KOPT-K1 (cell line): ENCODE results near the gene TMEM53.

ENCODE experiments used
- H3K27ac ChIP-seq: fragments of 200-600 bp; sonication (generic); 2 replicates; pipeline ENCODE4 v1.5.1; 2016; ENCODE audit warnings: antibody characterized with exemption, mild to moderate bottlenecking, low read depth, low read length; ENCODE audit not compliant: poor library complexity, severe bottlenecking
- H3K36me3 ChIP-seq: fragments of 200-600 bp; sonication (generic); 2 replicates; pipeline ENCODE4 v1.5.1; 2017; ENCODE audit warnings: antibody characterized with exemption, mild to moderate bottlenecking, low read length, moderate library complexity; ENCODE audit not compliant: insufficient read depth
- H3K9me3 ChIP-seq: fragments of 200-600 bp; sonication (generic); 2 replicates; pipeline ENCODE4 v1.5.1; 2017; ENCODE audit warnings: antibody characterized with exemption, low read length, mild to moderate bottlenecking; ENCODE audit not compliant: insufficient read depth, poor library complexity, severe bottlenecking

The TMEM53 gene

GRCh38 chr1:44604157-44604955 lies 69.9 kb downstream of the TMEM53 start:
- Histone ChIP-seq H3K36me3 (no peaks in the 10 kb centered on the region), H3K27ac (no peak overlapping the region), H3K9me3 (no peaks in the 10 kb centered on the region)

GRCh38 chr1:44603718-44604117 lies 70.6 kb downstream of the TMEM53 start:
- H3K27ac ChIP-seq, result no peak overlapping the region
- H3K36me3 ChIP-seq, result no peaks in the 10 kb centered on the region
- no peaks in the 10 kb centered on the region for H3K9me3 ChIP-seq
